Measurements from ENCODE around the gene CFAP410.

Gene CFAP410

GRCh38 chr21:44282370-44282769, 56.8 kb downstream of the CFAP410 start:
- DNase-seq: no peak

- no peak for DNase-seq
Measured at GRCh38 chr21:44281801-44282200, 57.4 kb downstream of the CFAP410 start.

GRCh38 chr21:44279354-44280260, 59.6 kb downstream of the CFAP410 start:
- DNase-seq: no peak

Data from KG1 (cell line).